Measurements from ENCODE around the gene CACNA2D4. TPM values are rescaled to one million over a fixed set of nuclear protein-coding genes. Genes with fewer than 3 reads are reported as not detected.

Gene CACNA2D4
- total RNA-seq, 1 donor from 2014 or later, result 0.72 TPM

- DNase-seq (ENCODE audit: low spot score), result no peak
Observed at GRCh38 chr12:1779783-1780182, 138.7 kb downstream of the CACNA2D4 start.

- no peak for DNase-seq (ENCODE audit: low spot score)
Observed at GRCh38 chr12:1778911-1779310, 139.5 kb downstream of the CACNA2D4 start.

- DNase-seq (ENCODE audit: low spot score), result peak; percentile 52
Observed at GRCh38 chr12:1777798-1778197, 140.7 kb downstream of the CACNA2D4 start.

- DNase-seq (ENCODE audit: low spot score), result peak; percentile 77
Observed at GRCh38 chr12:1776170-1776921, 142.1 kb downstream of the CACNA2D4 start.

- DNase-seq (ENCODE audit: low spot score), result no peak
Observed at GRCh38 chr12:1773937-1774655, 144.4 kb downstream of the CACNA2D4 start.

GRCh38 chr12:1769809-1770494 lies 148.5 kb downstream of the CACNA2D4 start:
- no peak for DNase-seq (ENCODE audit: low spot score)

GRCh38 chr12:1768615-1769014 lies 149.8 kb downstream of the CACNA2D4 start:
- DNase-seq (ENCODE audit: low spot score), result no peak

GRCh38 chr12:1767407-1768090 lies 150.9 kb downstream of the CACNA2D4 start:
- DNase-seq (ENCODE audit: low spot score), result no peak

GRCh38 chr12:1766110-1766509 lies 152.3 kb downstream of the CACNA2D4 start:
- no peak for DNase-seq (ENCODE audit: low spot score)

- DNase-seq (ENCODE audit: low spot score), result no peak
Observed at GRCh38 chr12:1763153-1763552, 155.3 kb downstream of the CACNA2D4 start.

GRCh38 chr12:1761857-1762256 lies 156.6 kb downstream of the CACNA2D4 start:
- DNase-seq (ENCODE audit: low spot score), result no peak

- no peak for DNase-seq (ENCODE audit: low spot score)
Observed at GRCh38 chr12:1760566-1761382, 157.7 kb downstream of the CACNA2D4 start.

GRCh38 chr12:1758887-1759286 lies 159.6 kb downstream of the CACNA2D4 start:
- no peak for DNase-seq (ENCODE audit: low spot score)

GRCh38 chr12:1758376-1758775 lies 160.1 kb downstream of the CACNA2D4 start:
- no peak for DNase-seq (ENCODE audit: low spot score)

GRCh38 chr12:1750300-1750699 lies 168.2 kb downstream of the CACNA2D4 start:
- no peak for DNase-seq (ENCODE audit: low spot score)

GRCh38 chr12:1749019-1749418 lies 169.4 kb downstream of the CACNA2D4 start:
- no peak for DNase-seq (ENCODE audit: low spot score)

GRCh38 chr12:1747609-1748008 lies 170.8 kb downstream of the CACNA2D4 start:
- DNase-seq (ENCODE audit: low spot score), result no peak

- no peak for DNase-seq (ENCODE audit: low spot score)
Observed at GRCh38 chr12:1744932-1745331, 173.5 kb downstream of the CACNA2D4 start.

Data from umbilical cord (tissue), 2 donors.